ENCODE results near the gene CAGE1.
"Not testable (repeated sequence)": the region's sequence is repeated elsewhere in the genome, so short reads cannot be mapped to it uniquely, and the experiment has no call there.

The CAGE1 gene

GRCh38 chr6:7334685-7335084, 54.9 kb downstream of the CAGE1 start:
- no peak for DNase-seq

DNA sequence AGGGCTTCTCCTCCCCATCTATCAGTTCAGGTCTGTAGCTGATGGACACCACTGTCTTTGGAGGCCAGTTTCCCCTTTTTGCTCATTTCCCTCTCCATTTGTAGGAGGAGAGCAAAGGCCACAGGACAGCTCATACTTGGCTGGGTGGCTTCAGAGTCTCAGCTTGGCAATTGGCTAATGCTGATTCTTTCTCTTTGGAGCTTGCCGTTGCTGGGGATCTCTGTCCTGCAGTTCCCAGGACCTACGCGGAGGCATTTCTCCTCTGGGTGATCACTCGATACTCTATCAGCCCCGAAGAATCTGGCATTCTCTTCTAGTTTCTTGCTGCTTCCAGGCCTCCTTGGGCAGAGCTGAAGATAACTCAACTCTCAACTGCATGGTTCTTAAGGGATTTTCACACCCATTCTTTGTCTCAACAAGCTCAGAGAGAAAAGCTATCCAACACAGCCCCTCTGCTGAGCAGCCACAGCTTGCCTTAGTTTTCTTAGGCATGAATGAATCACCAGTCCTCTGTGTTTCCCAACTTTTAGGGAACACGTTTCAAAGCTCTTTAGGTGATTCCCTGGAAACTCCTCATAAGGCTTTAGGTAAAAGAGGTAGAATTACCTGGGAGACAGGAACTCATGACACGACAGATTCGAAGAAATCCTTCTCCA, 57.3 kb downstream of the CAGE1 start:
- no peak for DNase-seq

DNA sequence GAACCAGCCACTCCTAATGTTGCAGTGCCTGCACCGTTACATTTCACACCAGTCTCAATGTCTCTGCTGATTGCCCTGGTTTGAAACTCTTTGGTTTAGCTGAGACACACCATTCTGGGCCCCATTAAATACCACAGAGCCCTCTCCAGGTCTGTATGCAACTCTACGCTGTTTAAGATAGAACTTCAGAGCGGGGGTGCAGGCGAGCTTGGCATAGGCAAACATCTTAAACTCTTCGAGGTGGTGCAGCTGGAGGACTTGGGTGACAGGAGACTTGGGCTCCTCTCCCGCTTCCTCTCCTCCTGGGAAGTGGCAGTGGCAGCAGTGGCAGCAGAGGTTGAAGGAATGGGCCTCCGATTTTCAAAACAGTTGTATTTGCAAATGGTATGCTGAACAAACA, 58.1 kb downstream of the CAGE1 start:
- no peak for DNase-seq

GRCh38 chr6:7328243-7328642, 61.3 kb downstream of the CAGE1 start:
- DNase-seq, result no peak

GRCh38 chr6:7325750-7326149, 63.8 kb downstream of the CAGE1 start:
- no peak for DNase-seq

- no peak for DNase-seq
Observed at GRCh38 chr6:7324520-7324919, 65.0 kb downstream of the CAGE1 start.

DNA sequence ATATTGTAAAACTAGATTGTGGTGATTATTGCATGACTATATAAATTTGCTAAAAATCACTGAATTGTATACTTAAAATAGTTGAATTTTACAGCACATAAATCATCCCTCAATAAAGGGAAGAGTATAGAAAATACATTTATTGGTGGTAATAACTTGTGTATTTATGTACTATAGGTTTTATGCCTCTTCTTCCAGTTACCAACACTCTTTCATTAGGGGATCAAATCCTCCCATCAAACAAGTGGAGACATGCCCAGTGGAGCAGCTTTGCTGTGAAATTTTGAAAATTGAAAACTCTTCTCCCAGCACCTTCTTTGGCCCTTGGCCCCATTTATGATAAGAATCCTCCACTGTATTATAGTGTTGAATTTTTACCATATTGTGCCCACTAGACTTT, 66.5 kb downstream of the CAGE1 start:
- DNase-seq, result no peak

- DNase-seq, result not testable (repeated sequence)
Observed at GRCh38 chr6:7321866-7322265, 67.7 kb downstream of the CAGE1 start.

GRCh38 chr6:7319406-7319805, 70.1 kb downstream of the CAGE1 start:
- DNase-seq, result not testable (repeated sequence)

DNA sequence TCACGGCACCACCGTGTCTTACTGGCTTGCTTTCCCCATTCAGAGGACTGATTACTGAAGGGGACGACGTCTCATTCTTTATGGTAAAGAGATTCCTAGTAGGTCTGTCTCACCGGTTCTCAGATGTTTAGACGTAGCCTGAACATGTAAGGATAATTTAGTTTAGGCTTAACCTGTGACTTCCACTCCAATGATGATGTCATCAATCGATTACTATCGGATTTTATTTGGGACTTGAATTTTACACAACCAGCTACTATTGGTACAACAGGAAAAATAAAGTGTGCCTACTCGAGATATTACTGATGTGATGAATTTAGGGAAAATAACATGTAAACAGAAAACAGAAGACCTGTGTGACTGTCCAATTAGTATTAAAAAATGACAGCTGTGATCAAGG, 72.0 kb downstream of the CAGE1 start:
- DNase-seq, result no peak

- DNase-seq, result no peak
Observed at GRCh38 chr6:7316658-7317533, 72.6 kb downstream of the CAGE1 start.

- DNase-seq, result no peak
Observed at GRCh38 chr6:7315948-7316365, 73.6 kb downstream of the CAGE1 start.

GRCh38 chr6:7315087-7315947, 74.2 kb downstream of the CAGE1 start:
- DNase-seq, result not testable (repeated sequence)

- DNase-seq, result no peak
Observed at GRCh38 chr6:7314414-7314813, 75.1 kb downstream of the CAGE1 start.

DNA sequence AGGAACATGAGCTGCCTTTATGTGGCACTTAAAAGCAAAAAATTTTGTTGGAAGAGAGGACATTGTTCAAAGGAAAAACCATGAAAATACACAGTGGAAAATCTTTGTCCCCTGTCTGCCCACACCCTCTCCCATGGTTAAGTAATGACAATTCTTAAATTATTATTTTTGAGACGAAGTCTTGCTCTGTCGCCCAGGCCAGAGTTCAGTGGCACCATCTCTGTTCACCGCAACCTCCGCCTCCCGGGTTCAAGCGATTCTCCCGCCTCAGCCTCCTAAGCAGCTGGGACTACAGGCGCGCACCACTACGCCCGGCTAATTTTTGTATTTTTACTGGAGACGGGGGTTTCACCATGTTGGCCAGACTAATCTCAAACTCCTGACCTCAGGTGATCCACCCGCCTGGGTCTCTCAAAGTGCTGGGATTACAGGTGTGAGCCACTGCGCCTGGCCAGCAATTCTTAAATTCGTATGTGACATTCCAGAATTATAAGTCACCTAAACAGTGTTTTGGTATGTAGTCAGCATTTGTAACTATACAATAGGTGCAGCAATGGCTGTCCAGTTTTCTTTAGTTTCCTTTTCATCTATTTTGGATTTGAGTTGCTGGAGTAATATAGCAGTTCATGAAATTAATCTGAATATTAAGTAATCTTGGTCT, 75.9 kb downstream of the CAGE1 start:
- no peak for DNase-seq

DNA sequence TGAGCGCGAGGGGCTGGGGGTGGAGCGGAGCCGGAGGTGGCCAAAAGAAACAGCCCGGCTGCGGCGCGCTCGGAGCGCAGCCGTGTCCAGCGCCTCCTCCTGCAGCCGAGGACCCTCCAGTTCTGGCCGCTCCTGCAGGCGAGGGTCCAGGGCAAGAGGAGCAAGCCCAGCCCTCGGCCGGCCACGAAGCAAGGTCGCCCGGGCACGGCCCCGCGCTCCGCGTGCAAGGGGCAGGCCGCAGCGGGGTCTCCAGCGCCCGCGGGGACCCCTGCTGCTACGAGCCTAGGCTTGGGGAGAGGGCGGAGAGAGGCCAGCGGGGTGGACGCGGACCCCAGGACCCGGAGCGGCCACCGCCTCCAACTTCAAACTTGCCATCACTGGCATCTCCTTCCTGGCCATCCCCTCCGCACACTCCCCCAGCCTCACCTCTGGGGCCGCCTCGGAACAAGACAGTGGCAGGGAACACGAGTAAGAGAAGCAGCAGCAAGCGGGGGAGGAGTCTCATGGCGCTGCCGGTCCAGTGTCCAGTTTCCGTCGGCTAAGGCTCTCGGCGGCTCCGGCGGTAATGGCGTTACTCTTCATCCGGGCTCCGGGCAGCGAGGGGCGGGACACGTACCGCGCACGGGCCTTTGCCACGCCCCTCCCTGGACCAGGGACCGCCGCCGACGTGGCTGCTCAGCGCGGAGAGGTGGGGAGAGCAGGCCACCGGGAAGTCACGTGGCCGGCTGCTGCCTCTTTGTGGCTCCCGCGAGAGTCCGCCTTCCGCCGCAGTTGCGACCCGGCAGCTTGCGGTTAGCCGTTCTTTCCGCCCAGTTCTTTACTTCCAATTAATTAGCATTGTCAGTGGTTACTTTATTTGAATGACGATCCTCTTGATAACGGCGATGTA, 76.7 kb downstream of the CAGE1 start, which contains the start of gene SSR1:
SSR1 (minus strand) TSS at position 584 of the 889 bp plus-strand sequence; CDS start at position 505, 79 bp downstream.
- peak; percentile 93 for DNase-seq

- DNase-seq, result no peak
Observed at GRCh38 chr6:7311917-7312615, 77.5 kb downstream of the CAGE1 start.

DNA sequence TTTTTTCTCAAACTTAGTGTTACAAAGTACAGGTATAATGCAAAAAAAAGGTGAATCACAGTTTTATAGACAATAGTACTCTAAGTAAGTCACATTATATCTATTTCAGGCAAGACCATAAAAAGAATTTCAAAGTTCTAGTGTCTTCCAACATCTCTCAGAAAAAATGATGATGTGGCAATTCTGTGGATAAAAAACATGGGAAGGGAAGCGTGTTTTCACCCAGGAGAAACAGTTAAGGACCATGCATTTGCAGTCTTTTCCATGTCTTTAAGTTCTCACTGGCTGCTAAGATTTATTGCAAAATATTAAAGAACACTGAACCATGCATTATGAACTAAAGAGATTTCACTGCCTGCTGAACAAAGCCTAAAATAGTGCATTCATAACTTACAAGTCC, 78.4 kb downstream of the CAGE1 start:
- DNase-seq, result no peak

- DNase-seq, result no peak
Observed at GRCh38 chr6:7309050-7309449, 80.5 kb downstream of the CAGE1 start.

DNA sequence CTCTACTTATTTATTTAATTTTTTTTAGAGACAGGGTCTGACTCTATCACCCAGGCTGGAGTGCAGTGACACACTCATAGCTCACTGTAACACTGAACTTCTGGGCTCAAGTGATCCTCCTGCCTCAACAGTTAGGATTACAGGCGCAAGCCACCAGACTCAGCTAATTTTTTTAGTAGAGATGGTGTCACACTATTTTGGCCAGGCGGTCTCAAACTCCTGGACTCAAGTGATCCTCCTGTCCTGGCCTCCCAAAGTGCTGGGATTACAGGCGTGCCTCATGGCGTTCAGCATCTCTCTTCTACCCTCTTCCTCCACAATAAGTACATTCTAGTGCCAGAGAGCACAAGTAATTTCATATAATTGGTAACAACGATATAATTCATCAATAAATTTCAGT, 82.0 kb downstream of the CAGE1 start:
- no peak for DNase-seq

GRCh38 chr6:7304821-7305220, 84.7 kb downstream of the CAGE1 start:
- no peak for DNase-seq

Measured in NCI-H446 treated with DMSO at 0.1 percent for 48 hours (cell line).